PC-3 (cell line): ENCODE data around the gene SLC25A29. TPM values are rescaled to one million over a fixed set of nuclear protein-coding genes. Genes with fewer than 3 reads are reported as not detected.
"Not testable (repeated sequence)": the region's sequence is repeated elsewhere in the genome, so short reads cannot be mapped to it uniquely, and the experiment has no call there.

Source experiments
- ATAC-seq: fragments of 200-7000 bp; cut with Tn5 transposase; 2 replicates; pipeline ENCODE4 v1.9.1; 2020; ENCODE audit warnings: mild to moderate bottlenecking, moderate library complexity
- BruUV-seq: library from RNA; stranded (reverse); fragments of 400-500 nt; replicated peaks from 2 replicates; lab custom pipeline; 2021; lab: Mats Ljungman, UMichigan
- CTCF ChIA-PET: fragments of 300-600 bp; sonication (Branson Sonifier 250); formaldehyde crosslinking; loops from one replicate; lab custom pipeline; 2022; ENCODE audit warnings: antibody characterized with exemption; lab: Charles Lee
- POLR2A ChIA-PET: fragments of 300-600 bp; sonication (Branson Sonifier 250); formaldehyde crosslinking; loops from one replicate; lab custom pipeline; 2022; ENCODE audit warnings: antibody characterized with exemption; ENCODE audit not compliant: unreplicated experiment; lab: Charles Lee
- DNase-seq: peaks from one replicate; pipeline ENCODE4 v3.0.0-alpha.2; 2015
- H2AFZ ChIP-seq: fragments of 300-600 bp; sonication (generic); 2 replicates; pipeline ENCODE4 v1.6.0; 2016; ENCODE audit warnings: antibody characterized with exemption, low read length
- H3F3A ChIP-seq: fragments of 300-600 bp; sonication (generic); one replicate; pipeline ENCODE4 v1.6.0; 2017; ENCODE audit warnings: antibody characterized with exemption, low read length, control low read depth, mild to moderate bottlenecking; ENCODE audit not compliant: unreplicated experiment
- H3K27ac ChIP-seq: fragments of 300-600 bp; sonication (generic); 2 replicates; pipeline ENCODE4 v1.5.1; 2016; ENCODE audit warnings: mild to moderate bottlenecking, low read length
- H3K27me3 ChIP-seq: fragments of 300-600 bp; sonication (generic); 2 replicates; pipeline ENCODE4 v1.6.1; 2016; ENCODE audit warnings: low read length, mixed read lengths
- H3K36me3 ChIP-seq: fragments of 300-600 bp; sonication (generic); 2 replicates; pipeline ENCODE4 v1.6.1; 2016; ENCODE audit warnings: low read depth, mixed run types, low read length, mixed read lengths
- H3K4me1 ChIP-seq: fragments of 300-600 bp; sonication (generic); 2 replicates; pipeline ENCODE4 v1.5.1; 2016; ENCODE audit warnings: low read length; ENCODE audit not compliant: insufficient read depth
- H3K4me2 ChIP-seq: fragments of 300-600 bp; sonication (generic); 2 replicates; pipeline ENCODE4 v1.6.0; 2016; ENCODE audit warnings: low read length
- H3K4me3 ChIP-seq: fragments of 300-600 bp; sonication (generic); 2 replicates; pipeline ENCODE4 v1.5.1; 2016; ENCODE audit warnings: mild to moderate bottlenecking, low read length, mixed read lengths
- H3K79me2 ChIP-seq: fragments of 300-600 bp; sonication (generic); 2 replicates; pipeline ENCODE4 v1.6.1; 2017; ENCODE audit warnings: low read length, mixed read lengths
- H3K9ac ChIP-seq: fragments of 300-600 bp; sonication (generic); 2 replicates; pipeline ENCODE4 v1.6.0; 2016; ENCODE audit warnings: mild to moderate bottlenecking, low read length
- H3K9me2 ChIP-seq: fragments of 300-600 bp; sonication (generic); replicated peaks from 2 replicates; pipeline ENCODE4 v1.6.1; 2016; ENCODE audit warnings: mixed run types, low read length, mixed read lengths
- H3K9me3 ChIP-seq: fragments of 300-600 bp; sonication (generic); 2 replicates; pipeline ENCODE4 v1.6.1; 2016; ENCODE audit warnings: low read length, mixed read lengths
- H4K20me1 ChIP-seq: fragments of 300-600 bp; sonication (generic); 2 replicates; pipeline ENCODE4 v1.6.1; 2016; ENCODE audit warnings: low read length, mixed read lengths
- CTCF ChIP-seq: fragments of 300-600 bp; sonication (generic); conservative IDR thresholded peaks from 2 replicates; pipeline ENCODE4 v1.5.1; 2017; ENCODE audit warnings: antibody characterized with exemption, low read depth, mild to moderate bottlenecking, low read length
- EZH2 ChIP-seq: fragments of 300-600 bp; sonication (generic); IDR thresholded peaks from one replicate; pipeline ENCODE4 v1.6.1; 2017; ENCODE audit warnings: antibody characterized with exemption, mild to moderate bottlenecking, low read length; ENCODE audit not compliant: unreplicated experiment
- EZH2phosphoT487 ChIP-seq: fragments of 300-600 bp; sonication (generic); IDR thresholded peaks from 2 replicates; pipeline ENCODE4 v1.6.1; 2018; ENCODE audit warnings: mild to moderate bottlenecking, antibody characterized with exemption, low read length, borderline replicate concordance
- intact Hi-C: fragments of 100-400 bp; cut with micrococcal nuclease; formaldehyde crosslinking; loops from 2 replicates; pipeline ENCODE4 v1.9.0; 2023
- total RNA-seq: library from RNA; depleted of rRNA; stranded (reverse); fragments of >200 nt; gene quantifications from 2 replicates; pipeline ENCODE4 v1.2.3, GENCODE V29; 2014

The SLC25A29 gene
- total RNA-seq, 1 experiment from 2014 or later: 53.9 TPM

GRCh38 chr14:100297320-100298300 lies 8.6 kb downstream of the SLC25A29 start:
- H3K9ac ChIP-seq: no peak overlapping the region
- no peaks in the 10 kb centered on the region for H3K27me3 ChIP-seq
- H3K36me3 ChIP-seq: no peaks in the 10 kb centered on the region
- DNase-seq (no peak), ATAC-seq (no peak)
- no peak overlapping the region for H3K27ac ChIP-seq
- POLR2A ChIA-PET: no interaction called here
- H3K9me2 ChIP-seq: no peaks in the 10 kb centered on the region
- no TSS peak for BruUV-seq
- no peaks in the 10 kb centered on the region for H4K20me1 ChIP-seq
- CTCF ChIA-PET: no interaction called here
- no peak overlapping the region for H3K4me3 ChIP-seq
- no peaks in the 10 kb centered on the region for H3K79me2 ChIP-seq
- TF ChIP-seq EZH2: no peak
- no peak for TF ChIP-seq EZH2phosphoT487
- TF ChIP-seq CTCF: no peak
- no peaks in the 10 kb centered on the region for H3K9me3 ChIP-seq
- H3K4me1 ChIP-seq: no peaks in the 10 kb centered on the region; the same call in 1 of the 2 replicates
- no peak overlapping the region for H3K4me2 ChIP-seq
- no peaks in the 10 kb centered on the region for H3F3A ChIP-seq
- H2AFZ ChIP-seq: no peak overlapping the region
- intact Hi-C loops: no loop called here

- DNase-seq, H3K4me3 ChIP-seq, H3F3A ChIP-seq, POLR2A ChIA-PET, H3K79me2 ChIP-seq, H3K27me3 ChIP-seq, H4K20me1 ChIP-seq, ATAC-seq, H3K4me1 ChIP-seq, CTCF ChIA-PET, H3K9me2 ChIP-seq, H3K9ac ChIP-seq, intact Hi-C loops, H3K36me3 ChIP-seq, H3K9me3 ChIP-seq, H2AFZ ChIP-seq, H3K4me2 ChIP-seq, H3K27ac ChIP-seq, BruUV-seq: not testable (repeated sequence)
Measured at GRCh38 chr14:100296729-100297128, 9.5 kb downstream of the SLC25A29 start.

- Histone ChIP-seq H3K9me3 (no peaks in the 10 kb centered on the region), H3K9ac (no peak overlapping the region), H3K27me3 (no peaks in the 10 kb centered on the region), H3K4me1 (no peaks in the 10 kb centered on the region), H3K4me2 (no peak overlapping the region), H3K79me2 (no peaks in the 10 kb centered on the region), H3K27ac (no peak overlapping the region), H3K9me2 (no peaks in the 10 kb centered on the region), H3K36me3 (no peaks in the 10 kb centered on the region), H3K4me3 (no peak overlapping the region), H2AFZ (no peak overlapping the region), H4K20me1 (no peaks in the 10 kb centered on the region), H3F3A (no peaks in the 10 kb centered on the region)
- POLR2A ChIA-PET: no interaction called here
- no TSS peak for BruUV-seq
- CTCF ChIA-PET: no interaction called here
- intact Hi-C loops: no loop called here
- no peak for TF ChIP-seq EZH2
- no peak for TF ChIP-seq CTCF
- no peak for TF ChIP-seq EZH2phosphoT487
- no peak for ATAC-seq
- no peak for DNase-seq
Measured at GRCh38 chr14:100296106-100296651, 10.1 kb downstream of the SLC25A29 start.
